Astrocyte of the spinal cord (primary cell): ENCODE measurements around the gene ABCC5.
A peak's percentile ranks its signal among the peaks of the same experiment; 100 is the strongest.

Experiments used
- DNase-seq: peaks from one replicate; pipeline ENCODE4 v3.0.0; 2011; ENCODE audit warnings: low read depth, low spot score
- H3K4me3 ChIP-seq: 2 replicates; pipeline ENCODE4 v1.5.1; 2011; ENCODE audit warnings: low read depth, mild to moderate bottlenecking, low read length, moderate library complexity
- in situ Hi-C: cut with HindIII; loops from 2 replicates; pipeline ENCODE4 v1.10.0; 2017; ENCODE audit warnings: low sequenced_read_pairs
- TF ChIP-seq, protein P1 (sequence below): IDR thresholded peaks from 2 replicates; pipeline ENCODE4 v1.5.1; 2012; ENCODE audit warnings: low read depth, mild to moderate bottlenecking, low read length, inconsistent platforms

ABCC5 gene

GRCh38 chr3:183927059-183927458 lies 90.6 kb downstream of the ABCC5 start:
- TF ChIP-seq, protein P1, sequence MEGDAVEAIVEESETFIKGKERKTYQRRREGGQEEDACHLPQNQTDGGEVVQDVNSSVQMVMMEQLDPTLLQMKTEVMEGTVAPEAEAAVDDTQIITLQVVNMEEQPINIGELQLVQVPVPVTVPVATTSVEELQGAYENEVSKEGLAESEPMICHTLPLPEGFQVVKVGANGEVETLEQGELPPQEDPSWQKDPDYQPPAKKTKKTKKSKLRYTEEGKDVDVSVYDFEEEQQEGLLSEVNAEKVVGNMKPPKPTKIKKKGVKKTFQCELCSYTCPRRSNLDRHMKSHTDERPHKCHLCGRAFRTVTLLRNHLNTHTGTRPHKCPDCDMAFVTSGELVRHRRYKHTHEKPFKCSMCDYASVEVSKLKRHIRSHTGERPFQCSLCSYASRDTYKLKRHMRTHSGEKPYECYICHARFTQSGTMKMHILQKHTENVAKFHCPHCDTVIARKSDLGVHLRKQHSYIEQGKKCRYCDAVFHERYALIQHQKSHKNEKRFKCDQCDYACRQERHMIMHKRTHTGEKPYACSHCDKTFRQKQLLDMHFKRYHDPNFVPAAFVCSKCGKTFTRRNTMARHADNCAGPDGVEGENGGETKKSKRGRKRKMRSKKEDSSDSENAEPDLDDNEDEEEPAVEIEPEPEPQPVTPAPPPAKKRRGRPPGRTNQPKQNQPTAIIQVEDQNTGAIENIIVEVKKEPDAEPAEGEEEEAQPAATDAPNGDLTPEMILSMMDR, result no peak
- DNase-seq, result no peak
- H3K4me3 ChIP-seq, result no peak overlapping the region
- in situ Hi-C loops, result no loop called here

- in situ Hi-C loops, result no loop called here
- no peak overlapping the region for H3K4me3 ChIP-seq
- DNase-seq, result peak; percentile 68
- TF ChIP-seq, protein P1, result no peak
These were observed 92.7 kb downstream of the ABCC5 start for GRCh38 chr3:183924956-183925355.

DNA sequence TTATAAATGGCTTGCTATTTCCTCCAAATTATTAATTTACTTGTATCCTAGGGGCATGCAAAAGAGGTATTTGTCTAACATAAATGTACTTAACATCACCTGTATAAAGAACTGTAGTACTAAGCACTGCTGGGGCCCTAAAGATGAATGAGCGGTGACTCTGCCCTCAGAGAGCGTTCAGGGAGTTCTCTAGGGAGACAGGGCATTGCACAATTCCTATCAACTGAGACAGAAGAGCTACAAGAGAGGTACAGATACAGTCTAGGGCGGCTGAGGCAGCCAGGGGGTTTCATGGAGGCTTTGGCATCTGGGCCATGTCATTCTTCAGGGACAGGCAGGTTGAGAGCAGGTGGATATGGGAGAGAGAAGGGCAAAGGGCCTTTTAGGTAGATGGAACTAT lies 93.1 kb downstream of the ABCC5 start:
- in situ Hi-C loops, result no loop called here

GRCh38 chr3:183922421-183922820 lies 95.3 kb downstream of the ABCC5 start:
- TF ChIP-seq, protein P1, result no peak
- in situ Hi-C loops, result no loop called here
- no peak for DNase-seq

More for the DNA sequence above, 93.1 kb downstream of the ABCC5 start:
- DNase-seq, result no peak
- no peak overlapping the region for H3K4me3 ChIP-seq
- TF ChIP-seq, protein P1, result no peak

GRCh38 chr3:183921096-183921495 lies 96.6 kb downstream of the ABCC5 start:
- TF ChIP-seq, protein P1, result no peak
- no peak overlapping the region for H3K4me3 ChIP-seq
- in situ Hi-C loops, result no loop called here
- DNase-seq, result no peak

More at GRCh38 chr3:183922421-183922820, 95.3 kb downstream of the ABCC5 start:
- H3K4me3 ChIP-seq, result no peak overlapping the region

- in situ Hi-C loops, result no loop called here
- DNase-seq, result no peak
- H3K4me3 ChIP-seq, result no peak overlapping the region
- TF ChIP-seq, protein P1, result no peak
These were observed 97.3 kb downstream of the ABCC5 start for GRCh38 chr3:183920416-183920815.

DNA sequence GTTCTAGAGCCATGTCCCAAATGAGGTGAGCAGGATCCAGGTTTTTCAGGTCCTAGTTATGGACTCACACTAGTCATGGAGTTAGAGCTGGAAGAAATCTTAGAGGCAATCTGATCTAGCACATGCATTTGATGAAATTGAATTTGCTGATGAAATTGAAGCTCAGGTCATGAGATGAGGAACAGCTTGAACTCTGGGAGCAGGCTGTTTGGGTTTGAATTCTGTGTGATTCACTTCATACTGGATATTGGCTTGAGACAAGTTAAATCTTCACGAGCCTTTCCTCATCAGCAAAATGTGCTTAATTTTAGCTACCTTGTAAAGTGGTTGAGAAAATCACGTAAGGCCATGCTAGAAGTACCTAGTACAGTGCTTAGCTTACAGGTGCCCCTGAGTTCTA lies 99.5 kb downstream of the ABCC5 start:
- in situ Hi-C loops, result no loop called here
- no peak overlapping the region for H3K4me3 ChIP-seq
- DNase-seq, result no peak
- TF ChIP-seq, protein P1, result no peak
